Loucy (cell line): ENCODE data around the gene IFT122.

Experiments used
- H2AFZ ChIP-seq: fragments of 200-600 bp; sonication (generic); 2 replicates; pipeline ENCODE4 v1.6.0; 2016; ENCODE audit warnings: antibody characterized with exemption, mild to moderate bottlenecking, low read length, moderate library complexity
- H3F3A ChIP-seq: fragments of 200-600 bp; 2 replicates; pipeline ENCODE4 v1.6.0; 2016; ENCODE audit warnings: antibody characterized with exemption, low read depth, mild to moderate bottlenecking
- H3K27me3 ChIP-seq: fragments of 200-600 bp; sonication (generic); 2 replicates; pipeline ENCODE4 v1.6.1; 2014; ENCODE audit warnings: low read length, mild to moderate bottlenecking; ENCODE audit not compliant: insufficient read depth, poor library complexity, severe bottlenecking
- H3K36me3 ChIP-seq: fragments of 200-600 bp; sonication (generic); 2 replicates; pipeline ENCODE4 v1.6.1; 2016; ENCODE audit warnings: low read length; ENCODE audit not compliant: insufficient read depth
- H3K4me1 ChIP-seq: fragments of 200-600 bp; sonication (generic); 2 replicates; pipeline ENCODE4 v1.5.1; 2014; ENCODE audit warnings: low read length, mild to moderate bottlenecking; ENCODE audit not compliant: insufficient read depth, poor library complexity, severe bottlenecking
- H3K4me2 ChIP-seq: fragments of 200-600 bp; sonication (generic); 2 replicates; pipeline ENCODE4 v1.6.0; 2014; ENCODE audit warnings: antibody characterized with exemption, low read length, low read depth, mild to moderate bottlenecking; ENCODE audit not compliant: poor library complexity, severe bottlenecking
- H3K4me3 ChIP-seq: fragments of 200-600 bp; sonication (generic); 2 replicates; pipeline ENCODE4 v1.5.1; 2014; ENCODE audit warnings: low read length, mild to moderate bottlenecking, mixed read lengths; ENCODE audit not compliant: poor library complexity, severe bottlenecking
- H3K79me2 ChIP-seq: fragments of 200-600 bp; sonication (generic); 2 replicates; pipeline ENCODE4 v1.6.1; 2014; ENCODE audit warnings: low read length; ENCODE audit not compliant: insufficient read depth
- H3K9ac ChIP-seq: fragments of 200-600 bp; sonication (generic); 2 replicates; pipeline ENCODE4 v1.6.0; 2014; ENCODE audit warnings: mild to moderate bottlenecking, low read depth, low read length, moderate library complexity; ENCODE audit not compliant: poor library complexity, severe bottlenecking
- H3K9me2 ChIP-seq: fragments of 200-600 bp; sonication (generic); replicated peaks from 2 replicates; pipeline ENCODE4 v1.6.1; 2016; ENCODE audit warnings: low read depth, low read length, mixed read lengths
- H3K9me3 ChIP-seq: fragments of 200-600 bp; sonication (generic); 2 replicates; pipeline ENCODE4 v1.6.1; 2014; ENCODE audit warnings: mild to moderate bottlenecking, antibody characterized with exemption, low read length, low read depth; ENCODE audit not compliant: insufficient read depth
- H4K20me1 ChIP-seq: fragments of 200-600 bp; sonication (generic); 2 replicates; pipeline ENCODE4 v1.6.0; 2014; ENCODE audit warnings: antibody characterized with exemption, low read length, mild to moderate bottlenecking; ENCODE audit not compliant: insufficient read depth, poor library complexity, severe bottlenecking
- CTCF ChIP-seq: fragments of 200-600 bp; sonication (generic); conservative IDR thresholded peaks from 2 replicates; pipeline ENCODE4 v1.5.1; 2014; ENCODE audit warnings: mild to moderate bottlenecking, antibody characterized with exemption, low read length
- EZH2phosphoT487 ChIP-seq: fragments of 200-600 bp; IDR thresholded peaks from 2 replicates; pipeline ENCODE4 v1.6.1; 2018; ENCODE audit warnings: antibody characterized with exemption, mild to moderate bottlenecking, moderate library complexity, borderline replicate concordance

IFT122 gene

GRCh38 chr3:129460155-129460554 lies 20.1 kb downstream of the IFT122 start:
- H3K9me2 ChIP-seq, result no peaks in the 10 kb centered on the region
- no peaks in the 10 kb centered on the region for H3F3A ChIP-seq
- no peak overlapping the region for H3K4me2 ChIP-seq
- H2AFZ ChIP-seq, result no peak overlapping the region
- no peak overlapping the region for H3K4me3 ChIP-seq
- H3K36me3 ChIP-seq, result peaks cover 8% of the 10 kb centered on the region; the same call in 1 of the 2 replicates
- TF ChIP-seq EZH2phosphoT487 (no peak), CTCF (no peak)
- H4K20me1 ChIP-seq, result no peaks in the 10 kb centered on the region
- peaks cover 23% of the 10 kb centered on the region for H3K4me1 ChIP-seq
- no peaks in the 10 kb centered on the region for H3K79me2 ChIP-seq
- no peaks in the 10 kb centered on the region for H3K27me3 ChIP-seq
- no peaks in the 10 kb centered on the region for H3K9me3 ChIP-seq
- peak overlapping the region; percentile 18 for H3K9ac ChIP-seq

GRCh38 chr3:129460572-129460971 lies 20.5 kb downstream of the IFT122 start:
- Histone ChIP-seq H3K4me3 (no peak overlapping the region), H3K36me3 (peaks cover 8% of the 10 kb centered on the region; the same call in 1 of the 2 replicates), H3K4me2 (peak overlapping the region; percentile 45), H3K4me1 (peaks cover 23% of the 10 kb centered on the region), H3K27me3 (no peaks in the 10 kb centered on the region), H3K9me2 (no peaks in the 10 kb centered on the region), H3K9me3 (no peaks in the 10 kb centered on the region), H3K9ac (peak overlapping the region; percentile 18), H4K20me1 (no peaks in the 10 kb centered on the region), H2AFZ (no peak overlapping the region), H3F3A (no peaks in the 10 kb centered on the region), H3K79me2 (no peaks in the 10 kb centered on the region)
- TF ChIP-seq EZH2phosphoT487 (no peak), CTCF (no peak)

- Histone ChIP-seq H3K79me2 (no peaks in the 10 kb centered on the region), H3K36me3 (peaks cover 5% of the 10 kb centered on the region; the same call in 1 of the 2 replicates), H3K9me3 (no peaks in the 10 kb centered on the region), H3K4me1 (peaks cover 23% of the 10 kb centered on the region), H2AFZ (no peak overlapping the region), H4K20me1 (no peaks in the 10 kb centered on the region), H3F3A (no peaks in the 10 kb centered on the region), H3K9ac (peak overlapping the region; percentile 18), H3K4me3 (no peak overlapping the region), H3K27me3 (no peaks in the 10 kb centered on the region), H3K4me2 (peak overlapping the region; percentile 45), H3K9me2 (no peaks in the 10 kb centered on the region)
- no peak for TF ChIP-seq EZH2phosphoT487
- TF ChIP-seq CTCF, result no peak
Measured at GRCh38 chr3:129461022-129461421, 21.0 kb downstream of the IFT122 start.
